ENCODE data around the gene NR4A2.

The NR4A2 gene

GRCh38 chr2:156332284-156332533 is 312 bp downstream of the NR4A2 start:
- Mint-ChIP-seq H3K9me3 (no peaks in the 10 kb centered on the region), H3K27me3 (ENCODE audit: low read depth) (peaks cover 26% of the 10 kb centered on the region), H3K27ac (peak overlapping the region; percentile 93), H3K4me3 (peak overlapping the region; percentile 90), H3K4me1 (ENCODE audit: low read depth) (peaks cover 44% of the 10 kb centered on the region), H3K36me3 (ENCODE audit: low read depth) (peaks cover 16% of the 10 kb centered on the region)

- H3K9me3 Mint-ChIP-seq: no peaks in the 10 kb centered on the region
- H3K4me1 Mint-ChIP-seq (ENCODE audit: low read depth): peaks cover 44% of the 10 kb centered on the region
- H3K4me3 Mint-ChIP-seq: peak overlapping the region; percentile 90
- H3K27me3 Mint-ChIP-seq (ENCODE audit: low read depth): peaks cover 29% of the 10 kb centered on the region
- peaks cover 17% of the 10 kb centered on the region for H3K36me3 Mint-ChIP-seq (ENCODE audit: low read depth)
- peak overlapping the region; percentile 93 for H3K27ac Mint-ChIP-seq
These were observed 793 bp downstream of the NR4A2 start for GRCh38 chr2:156331572-156332283.

GRCh38 chr2:156329927-156330726 is 2.4 kb downstream of the NR4A2 start:
- H3K9me3 Mint-ChIP-seq: no peaks in the 10 kb centered on the region
- peaks cover 37% of the 10 kb centered on the region for H3K4me1 Mint-ChIP-seq (ENCODE audit: low read depth)
- H3K27me3 Mint-ChIP-seq (ENCODE audit: low read depth): peaks cover 40% of the 10 kb centered on the region
- H3K4me3 Mint-ChIP-seq: peak overlapping the region; percentile 90
- H3K36me3 Mint-ChIP-seq (ENCODE audit: low read depth): peaks cover 28% of the 10 kb centered on the region
- H3K27ac Mint-ChIP-seq: no peak overlapping the region

GRCh38 chr2:156329031-156329926 is 3.2 kb downstream of the NR4A2 start:
- no peak overlapping the region for H3K4me3 Mint-ChIP-seq
- H3K4me1 Mint-ChIP-seq (ENCODE audit: low read depth): peaks cover 37% of the 10 kb centered on the region
- no peaks in the 10 kb centered on the region for H3K9me3 Mint-ChIP-seq
- H3K27me3 Mint-ChIP-seq (ENCODE audit: low read depth): peaks cover 41% of the 10 kb centered on the region
- no peak overlapping the region for H3K27ac Mint-ChIP-seq
- H3K36me3 Mint-ChIP-seq (ENCODE audit: low read depth): peaks cover 28% of the 10 kb centered on the region

- Mint-ChIP-seq H3K4me1 (ENCODE audit: low read depth) (peaks cover 32% of the 10 kb centered on the region), H3K27ac (no peak overlapping the region), H3K9me3 (no peaks in the 10 kb centered on the region), H3K27me3 (ENCODE audit: low read depth) (peaks cover 53% of the 10 kb centered on the region), H3K36me3 (ENCODE audit: low read depth) (peaks cover 32% of the 10 kb centered on the region), H3K4me3 (no peak overlapping the region)
These were observed 4.5 kb downstream of the NR4A2 start for GRCh38 chr2:156327835-156328695.

GRCh38 chr2:156326526-156327095 is 5.9 kb downstream of the NR4A2 start:
- H3K36me3 Mint-ChIP-seq (ENCODE audit: low read depth): peaks cover 36% of the 10 kb centered on the region
- no peaks in the 10 kb centered on the region for H3K9me3 Mint-ChIP-seq
- peaks cover 34% of the 10 kb centered on the region for H3K4me1 Mint-ChIP-seq (ENCODE audit: low read depth)
- H3K27me3 Mint-ChIP-seq (ENCODE audit: low read depth): peaks cover 62% of the 10 kb centered on the region
- no peak overlapping the region for H3K4me3 Mint-ChIP-seq
- no peak overlapping the region for H3K27ac Mint-ChIP-seq

- Mint-ChIP-seq H3K27ac (no peak overlapping the region), H3K27me3 (ENCODE audit: low read depth) (peaks cover 66% of the 10 kb centered on the region), H3K9me3 (no peaks in the 10 kb centered on the region), H3K4me1 (ENCODE audit: low read depth) (peaks cover 32% of the 10 kb centered on the region), H3K36me3 (ENCODE audit: low read depth) (peaks cover 36% of the 10 kb centered on the region), H3K4me3 (no peak overlapping the region)
These were observed 6.6 kb downstream of the NR4A2 start for GRCh38 chr2:156325688-156326525.

GRCh38 chr2:156323754-156324153 is 8.8 kb downstream of the NR4A2 start:
- no peaks in the 10 kb centered on the region for H3K9me3 Mint-ChIP-seq
- H3K27me3 Mint-ChIP-seq (ENCODE audit: low read depth): peaks cover 71% of the 10 kb centered on the region
- no peak overlapping the region for H3K4me3 Mint-ChIP-seq
- H3K36me3 Mint-ChIP-seq (ENCODE audit: low read depth): peaks cover 29% of the 10 kb centered on the region
- H3K27ac Mint-ChIP-seq: no peak overlapping the region
- peaks cover 22% of the 10 kb centered on the region for H3K4me1 Mint-ChIP-seq (ENCODE audit: low read depth)

GRCh38 chr2:156322686-156323231 is 9.8 kb downstream of the NR4A2 start:
- peak overlapping the region; percentile 41 for H3K4me3 Mint-ChIP-seq
- peaks cover 22% of the 10 kb centered on the region for H3K4me1 Mint-ChIP-seq (ENCODE audit: low read depth)
- no peak overlapping the region for H3K27ac Mint-ChIP-seq
- no peaks in the 10 kb centered on the region for H3K9me3 Mint-ChIP-seq
- peaks cover 81% of the 10 kb centered on the region for H3K27me3 Mint-ChIP-seq (ENCODE audit: low read depth)
- H3K36me3 Mint-ChIP-seq (ENCODE audit: low read depth): peaks cover 23% of the 10 kb centered on the region

GRCh38 chr2:156322051-156322685 is 10.4 kb downstream of the NR4A2 start:
- peak overlapping the region; percentile 76 for H3K4me3 Mint-ChIP-seq
- H3K27me3 Mint-ChIP-seq (ENCODE audit: low read depth): peaks cover 85% of the 10 kb centered on the region
- peaks cover 22% of the 10 kb centered on the region for H3K4me1 Mint-ChIP-seq (ENCODE audit: low read depth)
- peak overlapping the region; percentile 76 for H3K27ac Mint-ChIP-seq
- H3K36me3 Mint-ChIP-seq (ENCODE audit: low read depth): peaks cover 21% of the 10 kb centered on the region
- H3K9me3 Mint-ChIP-seq: no peaks in the 10 kb centered on the region

- Mint-ChIP-seq H3K36me3 (ENCODE audit: low read depth) (peaks cover 18% of the 10 kb centered on the region), H3K9me3 (no peaks in the 10 kb centered on the region), H3K27ac (peak overlapping the region; percentile 17), H3K4me3 (peak overlapping the region; percentile 76), H3K27me3 (ENCODE audit: low read depth) (peaks cover 87% of the 10 kb centered on the region), H3K4me1 (ENCODE audit: low read depth) (peaks cover 22% of the 10 kb centered on the region)
These were observed 11.1 kb downstream of the NR4A2 start for GRCh38 chr2:156321243-156321904.

GRCh38 chr2:156320486-156321098 is 11.9 kb downstream of the NR4A2 start:
- Mint-ChIP-seq H3K27me3 (ENCODE audit: low read depth) (peaks cover 89% of the 10 kb centered on the region), H3K36me3 (ENCODE audit: low read depth) (peaks cover 14% of the 10 kb centered on the region), H3K27ac (no peak overlapping the region), H3K4me1 (ENCODE audit: low read depth) (peaks cover 22% of the 10 kb centered on the region), H3K4me3 (no peak overlapping the region), H3K9me3 (no peaks in the 10 kb centered on the region)
